Measurements from ENCODE around the gene TTC9B.

TTC9B gene

GRCh38 chr19:40231544-40232424 lies 13.6 kb upstream of the TTC9B start:
- Histone ChIP-seq H3K36me3 (peaks cover 36 to 40% (median 39%) of the 10 kb centered on the region in 11 experiments), H4K20me1 (peaks cover 9 to 75% (median 36%) of the 10 kb centered on the region in 11 experiments; a peak in 16 of 22 replicates), H3K9me3 (replicated peaks in 1 of 11) (no peaks in the 10 kb centered on the region), H3K27ac (no peak overlapping the region), H3K4me1 (peaks cover 14 to 58% (median 37%) of the 10 kb centered on the region in 10 experiments), H3K4me3 (no peak overlapping the region), H3K4me2 (peak overlapping the region in 7 of 11 experiments; percentile 5 to 77 (median 57); a peak in 6 of 22 replicates), H3K9ac (peak overlapping the region in 1 of 11 experiments; percentile 10; a peak in 1 of 22 replicates), H3K27me3 (peaks cover 11 to 25% (median 18%) of the 10 kb centered on the region in 11 experiments)
- TF ChIP-seq Cebpa-rat (IDR thresholded peaks at IDR 0.05), result no peak

DNA sequence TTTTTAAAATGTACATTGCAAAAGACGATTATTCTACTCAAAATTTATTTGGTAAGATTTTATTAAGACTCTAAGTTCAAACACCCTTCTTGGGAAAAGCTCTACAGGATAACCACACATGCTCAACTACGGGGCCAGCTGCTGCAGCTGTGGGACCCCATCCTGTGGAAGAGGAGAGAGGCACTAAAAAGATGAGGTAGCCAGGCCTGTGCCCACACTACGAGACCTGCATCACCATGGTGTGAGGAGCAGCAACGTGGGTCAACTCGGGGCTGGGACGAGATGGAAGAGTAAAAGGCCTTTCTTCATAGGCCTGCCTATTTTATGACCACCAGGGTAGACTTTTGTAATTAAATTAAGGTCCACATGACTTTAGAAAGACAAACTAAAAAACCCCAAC lies 12.9 kb upstream of the TTC9B start:
- H4K20me1 ChIP-seq, result peaks cover 9 to 75% (median 34%) of the 10 kb centered on the region in 11 experiments; a peak in 17 of 22 replicates
- H3K4me3 ChIP-seq, result no peak overlapping the region
- TF ChIP-seq Cebpa-rat (IDR thresholded peaks at IDR 0.05), result no peak
- no peak overlapping the region for H3K27ac ChIP-seq
- no peak overlapping the region for H3K9ac ChIP-seq
- H3K36me3 ChIP-seq, result peaks cover 29 to 33% (median 32%) of the 10 kb centered on the region in 11 experiments
- H3K4me1 ChIP-seq, result peaks cover 15 to 58% (median 43%) of the 10 kb centered on the region in 10 experiments
- no peaks in the 10 kb centered on the region for H3K9me3 ChIP-seq (replicated peaks in 1 of 11)
- peak overlapping the region in 8 of 11 experiments; percentile 27 to 77 (median 64); a peak in 14 of 22 replicates for H3K4me2 ChIP-seq
- peaks cover 19 to 32% (median 26%) of the 10 kb centered on the region in 11 experiments for H3K27me3 ChIP-seq

DNA sequence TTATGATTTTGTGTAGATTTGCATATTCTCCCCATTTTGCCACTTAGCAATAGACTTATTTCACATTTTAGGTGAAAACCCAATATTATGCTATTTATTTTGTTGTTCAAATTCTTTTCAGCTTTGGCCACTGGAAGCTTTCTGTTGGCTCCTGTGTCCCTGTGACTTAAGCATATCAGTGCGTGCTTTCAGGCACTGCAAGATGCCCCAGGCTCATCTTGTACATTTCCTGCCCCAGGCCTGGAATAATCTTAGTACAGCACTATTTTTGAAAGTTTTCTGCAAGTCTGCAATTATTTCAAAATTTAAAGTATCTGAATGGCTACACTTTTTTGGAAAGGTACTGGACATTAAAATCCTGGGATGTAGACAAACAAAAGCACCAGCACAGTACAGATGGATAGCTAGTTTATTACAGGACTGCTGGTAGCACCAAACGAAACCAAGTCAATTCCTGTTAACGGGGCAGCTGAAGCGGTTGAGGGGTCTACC lies 11.8 kb upstream of the TTC9B start:
- peak overlapping the region; percentile 27 to 77 (median 51); a peak in 19 of 22 replicates for H3K4me2 ChIP-seq

DNA sequence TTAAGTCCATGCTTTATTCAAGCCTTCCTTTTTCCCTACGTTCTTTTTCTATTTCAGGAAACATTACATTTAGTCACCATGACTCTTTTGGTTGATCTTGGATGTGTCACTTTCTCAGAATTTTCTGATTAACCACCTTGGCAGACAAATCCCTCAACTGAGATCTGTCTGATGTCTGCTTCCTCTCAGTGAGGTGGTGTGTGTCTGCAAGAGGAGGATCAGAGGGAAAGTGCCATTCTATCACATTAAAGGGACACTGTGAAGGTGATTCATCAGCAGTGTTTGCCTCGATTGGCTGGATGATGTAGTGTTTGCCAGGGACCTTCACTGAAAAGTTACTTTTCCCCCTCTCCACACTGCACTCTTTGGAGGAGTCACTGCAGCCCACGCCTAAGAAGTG lies 11.3 kb upstream of the TTC9B start:
- H3K9ac ChIP-seq, result no peak overlapping the region
- no peak overlapping the region for H3K27ac ChIP-seq
- peaks cover 6 to 60% (median 21%) of the 10 kb centered on the region in 11 experiments; a peak in 16 of 22 replicates for H4K20me1 ChIP-seq
- no peaks in the 10 kb centered on the region for H3K9me3 ChIP-seq (replicated peaks in 1 of 11)
- H3K4me1 ChIP-seq, result peaks cover 15 to 42% (median 36%) of the 10 kb centered on the region in 10 experiments
- H3K4me2 ChIP-seq, result peak overlapping the region in 8 of 11 experiments; percentile 27 to 77 (median 64); a peak in 11 of 22 replicates
- TF ChIP-seq Cebpa-rat (IDR thresholded peaks at IDR 0.05), result no peak
- H3K27me3 ChIP-seq, result peaks cover 32 to 46% (median 41%) of the 10 kb centered on the region in 11 experiments
- peaks cover 13 to 17% (median 16%) of the 10 kb centered on the region in 11 experiments for H3K36me3 ChIP-seq
- no peak overlapping the region for H3K4me3 ChIP-seq

More for the DNA sequence above, 11.8 kb upstream of the TTC9B start:
- peaks cover 9 to 65% (median 25%) of the 10 kb centered on the region in 11 experiments; a peak in 17 of 22 replicates for H4K20me1 ChIP-seq
- H3K27ac ChIP-seq, result no peak overlapping the region
- no peak for TF ChIP-seq Cebpa-rat (IDR thresholded peaks at IDR 0.05)
- no peak overlapping the region for H3K4me3 ChIP-seq
- H3K9me3 ChIP-seq (replicated peaks in 1 of 11), result no peaks in the 10 kb centered on the region
- peaks cover 29 to 43% (median 36%) of the 10 kb centered on the region in 11 experiments for H3K27me3 ChIP-seq
- peaks cover 18 to 22% (median 21%) of the 10 kb centered on the region in 11 experiments for H3K36me3 ChIP-seq
- 0 out of 22 replicates have a peak overlapping the region, but pooled peaks of 1 of the 11 experiments have one; percentile 24 for H3K9ac ChIP-seq
- peaks cover 15 to 47% (median 37%) of the 10 kb centered on the region in 10 experiments for H3K4me1 ChIP-seq

- peaks cover 5 to 54% (median 20%) of the 10 kb centered on the region in 11 experiments; a peak in 16 of 22 replicates for H4K20me1 ChIP-seq
- H3K27ac ChIP-seq, result no peak overlapping the region
- no peak overlapping the region for H3K4me3 ChIP-seq
- H3K4me2 ChIP-seq, result no peak overlapping the region
- peaks cover 32 to 48% (median 42%) of the 10 kb centered on the region in 11 experiments for H3K27me3 ChIP-seq
- no peaks in the 10 kb centered on the region for H3K9me3 ChIP-seq (replicated peaks in 1 of 11)
- no peak for TF ChIP-seq Cebpa-rat (IDR thresholded peaks at IDR 0.05)
- no peak overlapping the region for H3K9ac ChIP-seq
- H3K4me1 ChIP-seq, result peaks cover 15 to 42% (median 36%) of the 10 kb centered on the region in 10 experiments
- peaks cover 9 to 11% (median 10%) of the 10 kb centered on the region in 11 experiments; a peak in 21 of 22 replicates for H3K36me3 ChIP-seq
Observed at GRCh38 chr19:40228863-40229262, 10.7 kb upstream of the TTC9B start.

DNA sequence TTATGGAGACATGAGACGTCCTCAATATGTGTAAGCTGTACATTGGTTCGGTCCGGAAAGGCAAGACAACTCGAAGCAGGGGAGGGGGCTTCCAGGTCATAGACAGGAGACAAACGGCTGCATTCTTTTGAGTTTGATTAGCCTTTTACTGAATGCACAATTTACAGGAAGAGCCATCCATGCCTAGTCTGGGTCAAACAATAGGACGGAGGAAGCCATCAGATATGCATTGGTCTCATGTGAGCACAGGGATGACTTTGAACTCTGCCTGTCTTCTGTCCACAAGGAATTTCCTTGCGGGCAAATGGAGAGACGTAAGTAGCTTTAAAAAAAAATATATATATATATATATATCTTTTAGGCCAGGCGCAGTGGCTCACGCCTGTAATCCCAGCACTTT lies 10.2 kb upstream of the TTC9B start:
- Histone ChIP-seq H3K27ac (no peak overlapping the region), H3K27me3 (peaks cover 32 to 48% (median 42%) of the 10 kb centered on the region in 11 experiments), H3K4me2 (no peak overlapping the region), H4K20me1 (peaks cover 5 to 48% (median 20%) of the 10 kb centered on the region in 11 experiments; a peak in 16 of 22 replicates), H3K36me3 (peaks cover 4 to 6% (median 5%) of the 10 kb centered on the region in 11 experiments; a peak in 20 of 22 replicates), H3K9me3 (replicated peaks in 1 of 11) (peaks cover 0 to 4% (median 2%) of the 10 kb centered on the region in 11 experiments; a peak in 17 of 22 replicates), H3K9ac (no peak overlapping the region), H3K4me1 (peaks cover 15 to 42% (median 36%) of the 10 kb centered on the region in 10 experiments), H3K4me3 (no peak overlapping the region)
- no peak for TF ChIP-seq Cebpa-rat (IDR thresholded peaks at IDR 0.05)

GRCh38 chr19:40225440-40226305 lies 7.5 kb upstream of the TTC9B start:
- Histone ChIP-seq H3K27me3 (peaks cover 32 to 54% (median 45%) of the 10 kb centered on the region in 11 experiments), H3K4me2 (peak overlapping the region in 2 of 11 experiments; percentile 24 to 45; a peak in 1 of 22 replicates), H3K4me3 (no peak overlapping the region), H3K9ac (no peak overlapping the region), H3K4me1 (peaks cover 15 to 30% (median 25%) of the 10 kb centered on the region in 10 experiments), H3K9me3 (replicated peaks in 1 of 11) (peaks cover 8 to 18% (median 16%) of the 10 kb centered on the region in 11 experiments), H4K20me1 (peaks cover 0 to 22% (median 8%) of the 10 kb centered on the region in 11 experiments; a peak in 14 of 22 replicates), H3K36me3 (no peaks in the 10 kb centered on the region), H3K27ac (no peak overlapping the region)
- no peak for TF ChIP-seq Cebpa-rat (IDR thresholded peaks at IDR 0.05)
